ENCODE measurements around the gene RHBDL3. TPM values are rescaled to one million over a fixed set of nuclear protein-coding genes. Genes with fewer than 3 reads are reported as not detected.

Gene RHBDL3
- total RNA-seq, 1 experiment from 2014 or later, result 12.5 TPM

GRCh38 chr17:32356378-32356743, 90.7 kb downstream of the RHBDL3 start:
- peaks cover 13% of the 10 kb centered on the region for H3K79me1 ChIP-seq (ENCODE audit: insufficient read depth, low read depth, low read length, poor library complexity, severe bottlenecking)
- no peak overlapping the region for H2BK12ac ChIP-seq (ENCODE audit: insufficient read length, low read depth, low read length)
- no peaks in the 10 kb centered on the region for H3K27me3 ChIP-seq (ENCODE audit: insufficient read depth, low read length)
- H4K5ac ChIP-seq (ENCODE audit: insufficient read length, low read depth, low read length), result no peak overlapping the region
- Mint-ChIP-seq H3K9me3 (no peaks in the 10 kb centered on the region), H3K36me3 (ENCODE audit: insufficient read depth in 1 of 3, low read depth in 3 of 3) (peaks cover 58 to 86% (median 80%) of the 10 kb centered on the region in 3 experiments), H3K4me1 (peaks cover 23 to 33% of the 10 kb centered on the region in 2 experiments), H3K27ac (peak overlapping the region in 1 of 3 experiments; percentile 66; a peak in 1 of 7 replicates), H3K4me3 (no peak overlapping the region), H3K27me3 (ENCODE audit: low read depth) (no peaks in the 10 kb centered on the region)
- H2BK20ac ChIP-seq (ENCODE audit: low read depth, low read length, poor library complexity, severe bottlenecking), result no peak overlapping the region
- peaks cover 49% of the 10 kb centered on the region for H3K79me2 ChIP-seq (ENCODE audit: insufficient read depth, low read length)
- no peak overlapping the region for H4K91ac ChIP-seq (ENCODE audit: insufficient read length, low read depth, low read length)
- no peak for DNase-seq
- no peak overlapping the region for H2BK120ac ChIP-seq (ENCODE audit: low read depth, low read length, poor library complexity, severe bottlenecking)
- H3K14ac ChIP-seq (ENCODE audit: insufficient read depth, low read length), result no peak overlapping the region
- H2AK5ac ChIP-seq (ENCODE audit: insufficient read length, low read length), result no peak overlapping the region
- TF ChIP-seq CTCF (conservative IDR thresholded peaks at IDR 0.05), result no peak
- no peak overlapping the region for H3K56ac ChIP-seq (ENCODE audit: insufficient read length, low read depth, low read length)
- H3K4ac ChIP-seq (ENCODE audit: low read depth, low read length), result no peak overlapping the region
- no peak overlapping the region for H2BK15ac ChIP-seq (ENCODE audit: low read depth, low read length)
- no peak overlapping the region for H3K27ac ChIP-seq (ENCODE audit: insufficient read length, low read depth, low read length)
- no peak overlapping the region for H3T11ph ChIP-seq (ENCODE audit: low read length)
- H3K4me1 ChIP-seq (ENCODE audit: insufficient read depth, low read length), result no peaks in the 10 kb centered on the region; the same call in 1 of the 2 replicates
- H3K4me2 ChIP-seq (ENCODE audit: insufficient read depth, insufficient read length, low read length), result no peak overlapping the region
- no peaks in the 10 kb centered on the region for H3K23me2 ChIP-seq (ENCODE audit: insufficient read length, low read depth, low read length, poor library complexity, severe bottlenecking)
- H3K23ac ChIP-seq (ENCODE audit: insufficient read length, low read depth, low read length), result no peak overlapping the region
- no peak overlapping the region for H2AFZ ChIP-seq (ENCODE audit: low read length)
- H3K9ac ChIP-seq (ENCODE audit: extremely low read depth, insufficient read length, low read length), result no peak overlapping the region
- no peak overlapping the region for H2BK5ac ChIP-seq (ENCODE audit: insufficient read length, low read length)
- no peaks in the 10 kb centered on the region for H3K9me3 ChIP-seq (ENCODE audit: control insufficient read depth, low read depth, low read length)
- H4K8ac ChIP-seq (replicated peaks; ENCODE audit: insufficient read length, low read depth, low read length), result no peak overlapping the region
- no peak overlapping the region for H3K18ac ChIP-seq (ENCODE audit: insufficient read length, low read depth, low read length)
- no CpG with 5 or more reads among the region's 3 CpGs for WGBS (ENCODE audit: extremely low coverage, insufficient read length, low lambda C conversion rate)
- peaks cover 2% of the 10 kb centered on the region for H4K20me1 ChIP-seq (ENCODE audit: control insufficient read depth, insufficient read depth, insufficient read length)
